ENCODE data around the gene LCN12.

LCN12 gene

DNA sequence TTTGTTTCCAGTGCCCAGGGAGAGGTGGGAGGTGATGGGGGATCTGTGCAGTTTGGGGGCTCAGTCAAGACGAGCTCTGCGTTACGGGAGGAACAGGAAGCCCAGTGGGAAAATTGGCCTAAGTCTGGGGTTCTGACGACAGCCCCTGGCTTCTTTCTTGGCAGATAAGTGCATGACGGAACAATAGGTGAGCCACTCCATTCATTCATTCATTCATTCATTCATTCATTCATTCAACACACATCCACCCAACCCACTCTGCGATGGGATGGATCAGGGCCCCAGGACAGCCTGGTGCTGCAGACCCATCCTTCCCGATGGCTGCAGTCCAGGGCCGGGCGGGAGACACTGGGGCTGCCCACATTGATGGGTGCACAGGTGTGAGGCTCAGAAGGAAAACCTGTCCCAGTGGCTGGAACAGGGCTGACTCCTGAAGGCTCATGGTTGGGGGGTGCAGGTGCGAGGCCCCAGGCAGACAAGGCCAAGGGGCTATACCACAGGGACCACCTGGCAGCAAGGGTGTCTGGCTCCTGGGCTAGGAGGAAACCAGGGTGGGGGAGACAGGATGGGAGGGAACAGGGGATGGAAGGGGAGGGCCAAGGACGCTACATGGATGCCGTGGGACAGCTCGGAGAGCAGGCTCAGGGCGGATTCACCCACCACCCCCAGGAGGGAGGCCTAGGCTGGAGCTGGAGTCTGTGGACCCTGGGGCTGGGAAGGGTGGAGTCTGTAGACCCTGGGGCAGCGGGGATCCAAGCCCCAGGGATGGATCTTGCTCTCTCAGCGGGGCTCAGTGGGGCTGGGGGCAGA, 28.8 kb downstream of the LCN12 start:
- no peak for DNase-seq (ENCODE audit: low read depth)
- H3K4me3 ChIP-seq (ENCODE audit: low read length) = no peak overlapping the region
- TF ChIP-seq, protein P1, sequence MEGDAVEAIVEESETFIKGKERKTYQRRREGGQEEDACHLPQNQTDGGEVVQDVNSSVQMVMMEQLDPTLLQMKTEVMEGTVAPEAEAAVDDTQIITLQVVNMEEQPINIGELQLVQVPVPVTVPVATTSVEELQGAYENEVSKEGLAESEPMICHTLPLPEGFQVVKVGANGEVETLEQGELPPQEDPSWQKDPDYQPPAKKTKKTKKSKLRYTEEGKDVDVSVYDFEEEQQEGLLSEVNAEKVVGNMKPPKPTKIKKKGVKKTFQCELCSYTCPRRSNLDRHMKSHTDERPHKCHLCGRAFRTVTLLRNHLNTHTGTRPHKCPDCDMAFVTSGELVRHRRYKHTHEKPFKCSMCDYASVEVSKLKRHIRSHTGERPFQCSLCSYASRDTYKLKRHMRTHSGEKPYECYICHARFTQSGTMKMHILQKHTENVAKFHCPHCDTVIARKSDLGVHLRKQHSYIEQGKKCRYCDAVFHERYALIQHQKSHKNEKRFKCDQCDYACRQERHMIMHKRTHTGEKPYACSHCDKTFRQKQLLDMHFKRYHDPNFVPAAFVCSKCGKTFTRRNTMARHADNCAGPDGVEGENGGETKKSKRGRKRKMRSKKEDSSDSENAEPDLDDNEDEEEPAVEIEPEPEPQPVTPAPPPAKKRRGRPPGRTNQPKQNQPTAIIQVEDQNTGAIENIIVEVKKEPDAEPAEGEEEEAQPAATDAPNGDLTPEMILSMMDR (IDR thresholded peaks at IDR 0.05; ENCODE audit: insufficient read depth, low read depth, low read length, missing control alignments) = no peak

DNA sequence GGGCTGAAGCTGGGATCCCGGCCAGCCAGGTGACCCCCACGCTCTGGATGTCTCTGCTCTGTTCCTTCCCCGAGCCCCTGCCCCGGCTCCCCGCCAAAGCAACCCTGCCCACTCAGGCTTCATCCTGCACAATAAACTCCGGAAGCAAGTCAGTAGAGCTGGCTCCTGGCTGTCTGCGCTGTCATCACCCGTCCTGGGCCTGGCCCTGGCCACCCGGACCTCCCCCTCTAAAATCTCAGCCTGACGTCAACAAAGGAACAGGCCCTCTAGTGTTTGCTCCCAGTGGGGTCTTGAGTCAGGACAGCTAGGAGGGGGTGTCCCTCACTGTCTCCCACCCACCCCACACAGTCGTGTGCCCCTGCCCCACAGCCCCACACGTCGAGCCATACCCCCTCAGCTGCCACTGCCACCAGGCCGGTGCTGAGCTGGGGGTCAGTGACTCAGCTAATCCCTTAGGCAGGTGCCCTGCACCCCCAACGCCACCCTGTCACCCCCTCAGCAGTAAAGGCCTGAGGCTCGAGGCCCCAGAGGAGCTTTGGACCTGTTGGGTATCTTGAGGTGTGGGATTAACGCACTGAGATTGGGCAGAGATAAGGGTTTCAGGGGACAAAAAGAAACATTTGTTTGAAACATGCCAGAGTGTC, 29.6 kb downstream of the LCN12 start:
- TF ChIP-seq, protein P1 (IDR thresholded peaks at IDR 0.05; ENCODE audit: insufficient read depth, low read depth, low read length, missing control alignments) = no peak
- H3K4me3 ChIP-seq (ENCODE audit: low read length) = no peak overlapping the region
- DNase-seq (ENCODE audit: low read depth) = no peak

DNA sequence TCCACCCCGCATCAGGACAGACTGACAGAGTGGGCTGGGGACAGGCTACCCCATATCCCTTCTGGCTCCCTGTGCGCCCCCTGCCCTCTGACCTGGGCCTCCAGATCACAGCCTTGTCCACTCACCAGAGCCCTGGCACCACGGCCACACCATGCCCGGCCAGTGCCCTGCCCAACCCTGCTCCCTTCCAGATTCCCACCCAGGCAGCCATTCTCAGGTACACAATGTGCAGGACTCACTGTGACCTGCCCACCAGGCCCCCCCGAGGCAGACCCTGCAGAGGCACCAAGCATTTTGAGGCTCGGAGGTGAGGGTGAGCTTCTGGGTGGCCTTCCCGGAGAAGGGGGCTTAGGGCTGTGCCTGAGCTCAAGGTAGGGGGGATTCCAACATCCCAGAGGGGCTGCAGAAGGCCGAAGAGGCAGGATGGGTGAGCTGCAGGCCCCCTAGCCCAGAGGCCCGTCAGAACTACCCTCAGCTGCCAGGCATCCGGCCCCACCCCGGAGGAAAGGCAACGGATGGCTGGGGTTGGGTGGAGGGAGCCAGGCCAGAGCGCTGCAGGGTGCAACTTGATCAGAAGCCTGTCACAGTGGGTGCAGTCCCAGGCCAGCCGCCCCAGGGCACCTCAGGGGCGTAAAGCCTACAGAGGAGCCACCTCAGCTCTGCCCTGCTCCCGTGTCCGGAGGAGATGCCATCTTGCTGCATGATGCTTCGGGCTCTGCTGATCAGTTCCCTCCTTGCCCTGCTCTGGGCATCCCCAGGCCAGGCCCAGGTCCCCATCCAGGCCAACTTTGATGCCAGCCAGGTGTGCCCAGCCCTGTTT, 30.4 kb downstream of the LCN12 start, which contains the start of gene LCNL1:
Gene LCNL1 (plus strand): TSS at position 762 of the 820 bp plus-strand sequence. CDS start 594 bp downstream, outside the sequence.
- no peak for DNase-seq (ENCODE audit: low read depth)
- no peak within 1 kb of the TSS for H3K4me3 ChIP-seq (ENCODE audit: low read length)
- TF ChIP-seq, protein P1 (IDR thresholded peaks at IDR 0.05; ENCODE audit: insufficient read depth, low read depth, low read length, missing control alignments) = no peak

DNA sequence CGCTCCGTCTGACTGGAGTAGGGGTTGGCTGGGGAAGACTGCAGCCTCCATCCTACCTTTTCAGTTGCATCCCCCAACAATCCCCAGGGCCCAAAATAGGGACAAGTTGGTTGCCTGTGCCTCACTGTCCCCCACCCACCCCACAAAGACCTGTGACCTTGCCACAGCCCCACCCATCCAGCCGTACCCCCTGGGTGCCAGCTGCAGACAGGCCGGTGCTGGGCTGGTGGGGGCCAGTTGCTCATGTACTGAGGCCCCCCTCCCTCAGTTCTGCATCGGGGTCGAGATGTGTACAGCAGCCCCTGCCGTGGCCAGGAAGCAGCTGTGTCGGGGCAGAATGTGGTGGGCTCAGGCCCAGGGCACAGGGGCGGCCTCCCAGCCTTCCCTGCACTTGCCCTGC, 31.1 kb downstream of the LCN12 start:
- TF ChIP-seq, protein P1 (IDR thresholded peaks at IDR 0.05; ENCODE audit: insufficient read depth, low read depth, low read length, missing control alignments) = no peak
- no peak for DNase-seq (ENCODE audit: low read depth)
- no peak overlapping the region for H3K4me3 ChIP-seq (ENCODE audit: low read length)

DNA sequence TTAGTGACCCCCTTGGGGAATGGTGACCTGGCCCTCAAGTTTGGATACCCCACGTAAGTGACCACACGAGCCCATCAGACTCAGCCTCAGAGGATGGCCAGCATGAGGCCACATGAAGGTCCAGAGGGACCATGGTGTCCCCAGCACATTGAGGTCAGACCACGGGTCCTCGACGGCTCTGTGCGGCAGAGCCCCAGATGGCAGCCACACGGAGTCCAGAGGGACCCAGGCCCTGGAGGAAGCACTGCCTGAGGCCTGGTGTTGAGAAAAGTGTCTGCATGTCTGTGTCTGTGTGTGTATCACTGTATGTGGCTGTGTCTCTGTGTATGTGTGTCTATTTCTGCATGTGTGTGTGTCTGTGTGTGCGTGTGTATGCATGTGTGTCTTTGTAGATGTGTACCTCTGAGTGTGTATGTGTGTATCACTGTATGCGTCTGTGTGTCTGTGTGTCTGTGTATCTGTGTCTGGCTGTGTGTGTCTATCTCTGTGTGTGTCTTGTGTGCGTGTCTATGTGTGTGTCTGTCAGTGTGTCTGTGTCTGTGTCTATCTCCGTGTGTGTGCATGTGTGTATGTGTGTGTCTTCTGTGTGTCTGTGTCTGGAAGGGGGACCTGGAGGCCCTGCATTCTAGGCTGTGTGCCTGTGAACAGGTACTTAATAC, 31.7 kb downstream of the LCN12 start:
- DNase-seq (ENCODE audit: low read depth) = no peak
- TF ChIP-seq, protein P1 (IDR thresholded peaks at IDR 0.05; ENCODE audit: insufficient read depth, low read depth, low read length, missing control alignments) = no peak
- no peak overlapping the region for H3K4me3 ChIP-seq (ENCODE audit: low read length)

DNA sequence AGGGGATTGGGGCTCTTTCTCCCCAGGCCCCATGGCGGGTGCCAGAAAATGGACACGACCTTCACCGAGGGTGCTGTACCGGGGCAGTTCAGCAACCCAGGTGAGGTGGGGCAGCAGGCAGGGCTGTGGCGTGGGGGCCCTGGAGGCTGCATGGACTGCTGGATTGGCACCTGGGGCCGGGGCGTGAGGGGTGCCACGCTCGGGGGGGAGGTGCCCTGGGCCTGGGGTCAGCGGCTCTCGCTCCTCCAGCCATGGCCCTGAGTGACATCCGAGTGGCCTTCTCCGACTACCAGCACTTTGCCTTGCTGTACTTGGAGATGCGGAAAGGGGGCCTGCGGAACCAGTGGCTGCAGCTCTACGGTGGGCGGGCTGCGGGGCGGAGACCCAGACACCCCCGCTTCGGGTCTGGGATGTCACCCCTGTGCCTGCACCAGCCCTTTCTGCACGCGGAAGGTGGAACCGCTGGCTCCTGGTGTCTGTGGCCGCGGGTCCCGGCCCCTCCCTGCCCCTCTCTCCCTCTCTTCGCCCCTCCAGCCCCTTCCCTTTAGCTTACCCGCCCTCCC, 32.5 kb downstream of the LCN12 start:
- TF ChIP-seq, protein P1 (IDR thresholded peaks at IDR 0.05; ENCODE audit: insufficient read depth, low read depth, low read length, missing control alignments) = no peak
- no peak for DNase-seq (ENCODE audit: low read depth)
- no peak overlapping the region for H3K4me3 ChIP-seq (ENCODE audit: low read length)

Measured in epithelial cell of esophagus (primary cell).